ENCODE results near the gene XPO5. TPM values are rescaled to one million over a fixed set of nuclear protein-coding genes. Genes with fewer than 3 reads are reported as not detected.

The XPO5 gene
- total and polyA plus RNA-seq, 7 experiments from 2014 or later: 9.3 to 107 (median 39.9) TPM

- ChIA-PET CTCF (interaction anchor here (0.7 to 1.4 kb wide), 3 partner anchors 19 to 201 kb away, joined by 3 read pairs; no protein-coding TSS in a partner anchor), POLR2A (interaction anchor here (0.6 to 1.8 kb wide), 11 partner anchors 17 to 1446 kb away, joined by 3 to 8 read pairs (median 4); partner anchors contain the start of genes ABCC10, CNPY3, LRRC73 and POLR1C)
- H3K27ac Mint-ChIP-seq: peak within 1 kb of the TSS; percentile 90 to 98 (median 96)
- ATAC-seq: peak; percentile 100
- no peaks in the 10 kb centered on the region for H3K9me3 Mint-ChIP-seq
- H3K4me3 ChIP-seq (ENCODE audit: low read length): peak within 1 kb of the TSS; percentile 83
- peak; percentile 89 to 99 (median 95) for DNase-seq
- peaks cover 10 to 16% of the 10 kb centered on the region in 2 donors for H3K4me1 ChIP-seq (ENCODE audit: control insufficient read depth in 2 of 2, insufficient read depth in 2 of 2, low read length in 2 of 2)
- H3K36me3 ChIP-seq (ENCODE audit: control insufficient read depth in 2 of 3, insufficient read depth in 3 of 3, low read length in 3 of 3): no peaks in the 10 kb centered on the region
- no peaks in the 10 kb centered on the region for H3K27me3 Mint-ChIP-seq
- no peaks in the 10 kb centered on the region for H3K27me3 ChIP-seq (ENCODE audit: control insufficient read depth in 2 of 2, insufficient read depth in 2 of 2, low read length in 2 of 2)
- peaks cover 37 to 54% (median 51%) of the 10 kb centered on the region in 7 donors for H3K4me1 Mint-ChIP-seq
- H3K36me3 Mint-ChIP-seq: peaks cover 0 to 9% (median 0%) of the 10 kb centered on the region in 5 donors
- no peaks in the 10 kb centered on the region for H3K9me3 ChIP-seq (ENCODE audit: control insufficient read depth in 2 of 3, low read length in 3 of 3)
- H3K27ac ChIP-seq (ENCODE audit: low read depth, low read length): peak within 1 kb of the TSS; percentile 96
- peak within 1 kb of the TSS; percentile 87 to 99 (median 93) for H3K4me3 Mint-ChIP-seq
- intact Hi-C loops (cut with micrococcal nuclease): loop anchor here (1.0 to 5.0 kb wide), 13 partner anchors 22 to 914 kb away; partner anchors contain the start of genes ABCC10 (in 2 of the 2), POLR1C (in 2 of the 2), CDC5L (in 1 of the 2) and CNPY3 (in 1 of the 2)
Measured at GRCh38 chr6:43477235-43478007, 98.4 kb downstream of the XPO5 start, which contains the start of gene TJAP1. TSS of gene TJAP1 (plus strand) at chr6:43477570. CDS start at chr6:43499002, 21,432 bp downstream.

- DNase-seq (peak in 4 of 9 donors; percentile 9 to 20 (median 18)), ATAC-seq (no peak)
- Histone ChIP-seq H3K27ac (ENCODE audit: low read depth, low read length) (peak overlapping the region; percentile 96), H3K4me3 (ENCODE audit: low read length) (peak overlapping the region; percentile 83), H3K36me3 (ENCODE audit: control insufficient read depth in 2 of 3, insufficient read depth in 3 of 3, low read length in 3 of 3) (no peaks in the 10 kb centered on the region), H3K27me3 (ENCODE audit: control insufficient read depth in 2 of 2, insufficient read depth in 2 of 2, low read length in 2 of 2) (no peaks in the 10 kb centered on the region), H3K9me3 (ENCODE audit: control insufficient read depth in 2 of 3, low read length in 3 of 3) (no peaks in the 10 kb centered on the region), H3K4me1 (ENCODE audit: control insufficient read depth in 2 of 2, insufficient read depth in 2 of 2, low read length in 2 of 2) (peaks cover 10 to 16% of the 10 kb centered on the region in 2 donors)
- Mint-ChIP-seq H3K4me3 (peak overlapping the region; percentile 87 to 99 (median 93)), H3K9me3 (no peaks in the 10 kb centered on the region), H3K27ac (peak overlapping the region; percentile 90 to 98 (median 96)), H3K4me1 (peaks cover 31 to 48% (median 44%) of the 10 kb centered on the region in 7 donors), H3K27me3 (no peaks in the 10 kb centered on the region), H3K36me3 (peaks cover 0 to 5% (median 0%) of the 10 kb centered on the region in 5 donors)
- POLR2A ChIA-PET: interaction anchor here (0.7 to 1.8 kb wide), 6 partner anchors 17 to 62 kb away, joined by 3 to 6 read pairs (median 4); partner anchors contain the start of genes ABCC10 and LRRC73
- intact Hi-C loops (cut with micrococcal nuclease): loop anchor here (1.0 to 5.0 kb wide), 13 partner anchors 21 to 913 kb away; partner anchors contain the start of genes ABCC10 (in 2 of the 2), POLR1C (in 2 of the 2), CDC5L (in 1 of the 2) and CNPY3 (in 1 of the 2)
- CTCF ChIA-PET: interaction anchor here (0.7 kb wide), 1 partner anchor 202 kb away, joined by 3 read pairs; no protein-coding TSS in a partner anchor
Measured at GRCh38 chr6:43476746-43477145, 99.1 kb downstream of the XPO5 start.

- H3K36me3 Mint-ChIP-seq: peaks cover 0 to 3% (median 0%) of the 10 kb centered on the region in 5 donors
- intact Hi-C loops (cut with micrococcal nuclease): loop anchor here (5.0 kb wide), 2 partner anchors 162 to 912 kb away; partner anchors contain the start of genes CDC5L (in 1 of the 2) and MAD2L1BP (in 1 of the 2)
Measured at GRCh38 chr6:43475516-43475915, 100.3 kb downstream of the XPO5 start.

GRCh38 chr6:43472515-43472914, 103.3 kb downstream of the XPO5 start:
- ATAC-seq (no peak), DNase-seq (no peak)
- Mint-ChIP-seq H3K4me1 (peaks cover 11 to 12% (median 12%) of the 10 kb centered on the region in 7 donors), H3K27me3 (peaks cover 5 to 17% (median 13%) of the 10 kb centered on the region in 5 donors), H3K9me3 (no peaks in the 10 kb centered on the region), H3K36me3 (no peaks in the 10 kb centered on the region), H3K27ac (no peak overlapping the region), H3K4me3 (no peak overlapping the region)
- intact Hi-C loops (cut with micrococcal nuclease): no loop called here
- ChIA-PET POLR2A (no interaction called here), CTCF (no interaction called here)
- H3K4me3 ChIP-seq (ENCODE audit: low read length): no peak overlapping the region
- H3K4me1 ChIP-seq (ENCODE audit: control insufficient read depth in 2 of 2, insufficient read depth in 2 of 2, low read length in 2 of 2): peaks cover 0 to 7% of the 10 kb centered on the region in 2 donors
- no peak overlapping the region for H3K27ac ChIP-seq (ENCODE audit: low read depth, low read length)
- no peaks in the 10 kb centered on the region for H3K36me3 ChIP-seq (ENCODE audit: control insufficient read depth in 2 of 3, insufficient read depth in 3 of 3, low read length in 3 of 3)
- peaks cover 0 to 3% of the 10 kb centered on the region in 2 donors for H3K27me3 ChIP-seq (ENCODE audit: control insufficient read depth in 2 of 2, insufficient read depth in 2 of 2, low read length in 2 of 2)
- H3K9me3 ChIP-seq (ENCODE audit: control insufficient read depth in 2 of 3, low read length in 3 of 3): no peaks in the 10 kb centered on the region

More at GRCh38 chr6:43475516-43475915, 100.3 kb downstream of the XPO5 start:
- ATAC-seq (no peak), DNase-seq (no peak)
- H3K27me3 Mint-ChIP-seq: peaks cover 0 to 9% (median 3%) of the 10 kb centered on the region in 5 donors
- no peaks in the 10 kb centered on the region for H3K9me3 Mint-ChIP-seq
- Histone ChIP-seq H3K4me3 (ENCODE audit: low read length) (no peak overlapping the region), H3K9me3 (ENCODE audit: control insufficient read depth in 2 of 3, low read length in 3 of 3) (no peaks in the 10 kb centered on the region), H3K27me3 (ENCODE audit: control insufficient read depth in 2 of 2, insufficient read depth in 2 of 2, low read length in 2 of 2) (no peaks in the 10 kb centered on the region), H3K36me3 (ENCODE audit: control insufficient read depth in 2 of 3, insufficient read depth in 3 of 3, low read length in 3 of 3) (no peaks in the 10 kb centered on the region), H3K27ac (ENCODE audit: low read depth, low read length) (no peak overlapping the region), H3K4me1 (ENCODE audit: control insufficient read depth in 2 of 2, insufficient read depth in 2 of 2, low read length in 2 of 2) (peaks cover 10 to 16% of the 10 kb centered on the region in 2 donors)
- POLR2A ChIA-PET: no interaction called here
- CTCF ChIA-PET: no interaction called here
- H3K4me3 Mint-ChIP-seq: peak overlapping the region in 1 of 10 donors; percentile 49
- peak overlapping the region in 2 of 9 donors; percentile 59 for H3K27ac Mint-ChIP-seq
- peaks cover 28 to 39% (median 37%) of the 10 kb centered on the region in 7 donors for H3K4me1 Mint-ChIP-seq

Other genes starting within 250 kb of the XPO5 start
- gene ZNF318, start 206.4 kb downstream of the XPO5 start, total RNA-seq: 10 to 100 TPM; 15.8 to 40.2 (median 28.3) TPM
- gene ZNF318, start 206.4 kb downstream of the XPO5 start, polyA plus RNA-seq: 10 to 100 TPM in 1 of 2 donors, 1 to 10 TPM in 1; 6.9 to 12.9 TPM
- gene ABCC10, start 148.5 kb downstream of the XPO5 start, total RNA-seq: 10 to 100 TPM; 56.2 to 74.6 (median 60.4) TPM
- 10 to 100 TPM in 1 of 2 donors, 1 to 10 TPM in 1; 9.8 to 18.6 TPM for gene ABCC10, start 148.5 kb downstream of the XPO5 start, polyA plus RNA-seq
- gene DLK2, start 120.5 kb downstream of the XPO5 start, total RNA-seq: 1 to 10 TPM in 1 of 5 experiments, under 1 TPM in 4; 0.30 to 1.6 (median 0.53) TPM
- 1 to 10 TPM in 1 of 2 donors, under 1 TPM in 1; 0.74 to 1.0 TPM for gene DLK2, start 120.5 kb downstream of the XPO5 start, polyA plus RNA-seq
- gene TJAP1, start 98.5 kb downstream of the XPO5 start, total RNA-seq: 10 to 100 TPM; 29.2 to 55.2 (median 33.5) TPM
- gene TJAP1, start 98.5 kb downstream of the XPO5 start, polyA plus RNA-seq: 10 to 100 TPM in 1 of 2 donors, 1 to 10 TPM in 1; 8.2 to 10.9 TPM
- under 1 TPM; 0.22 to 0.84 (median 0.46) TPM for gene LRRC73, start 65.7 kb downstream of the XPO5 start, total RNA-seq
- not detected for gene LRRC73, start 65.7 kb downstream of the XPO5 start, polyA plus RNA-seq
- 10 to 100 TPM; 54.4 to 75.9 (median 67.3) TPM for gene YIPF3, start 59.1 kb downstream of the XPO5 start, total RNA-seq
- gene YIPF3, start 59.1 kb downstream of the XPO5 start, polyA plus RNA-seq: 10 to 100 TPM; 68.3 to 74.5 TPM
- gene POLR1C, start 58.9 kb downstream of the XPO5 start, total RNA-seq: 10 to 100 TPM; 36.3 to 61.1 (median 40.9) TPM
- 10 to 100 TPM; 13.1 to 29.2 TPM for gene POLR1C, start 58.9 kb downstream of the XPO5 start, polyA plus RNA-seq
- gene POLH, start 147 bp upstream of the XPO5 start, total RNA-seq: 10 to 100 TPM in 4 of 5 experiments, 1 to 10 TPM in 1; 9.1 to 65.6 (median 19.3) TPM
- 10 to 100 TPM in 1 of 2 donors, 1 to 10 TPM in 1; 7.4 to 16.8 TPM for gene POLH, start 147 bp upstream of the XPO5 start, polyA plus RNA-seq
- gene GTPBP2, start 53.2 kb upstream of the XPO5 start, total RNA-seq: 10 to 100 TPM; 55.0 to 94.7 (median 72.0) TPM
- gene GTPBP2, start 53.2 kb upstream of the XPO5 start, polyA plus RNA-seq: 1 to 10 TPM; 3.2 TPM
- 10 to 100 TPM; 25.2 to 44.5 (median 28.0) TPM for gene MAD2L1BP, start 59.8 kb upstream of the XPO5 start, total RNA-seq
- 10 to 100 TPM; 14.9 to 29.1 TPM for gene MAD2L1BP, start 59.8 kb upstream of the XPO5 start, polyA plus RNA-seq
- not detected for gene RSPH9, start 69.0 kb upstream of the XPO5 start, total RNA-seq
- 1 to 10 TPM in 1 of 2 donors, under 1 TPM in 1; 0.96 to 1.1 TPM for gene RSPH9, start 69.0 kb upstream of the XPO5 start, polyA plus RNA-seq
- gene MRPS18A, start 111.8 kb upstream of the XPO5 start, total RNA-seq: 10 to 100 TPM; 20.9 to 39.2 (median 28.7) TPM
- 10 to 100 TPM; 59.7 to 68.4 TPM for gene MRPS18A, start 111.8 kb upstream of the XPO5 start, polyA plus RNA-seq
- gene VEGFA, start 194.2 kb upstream of the XPO5 start, total RNA-seq: 10 to 100 TPM in 3 of 5 experiments, under 1 TPM in 2; 0.60 to 72.1 (median 19.4) TPM
- under 1 TPM in 1 of 2 donors, not detected in 1; 0.26 TPM for gene VEGFA, start 194.2 kb upstream of the XPO5 start, polyA plus RNA-seq